ENCODE measurements around the gene NDRG4. TPM values are rescaled to one million over a fixed set of nuclear protein-coding genes. Genes with fewer than 3 reads are reported as not detected.

NDRG4 gene
- polyA plus RNA-seq, 1 donor = 17.4 TPM

DNA sequence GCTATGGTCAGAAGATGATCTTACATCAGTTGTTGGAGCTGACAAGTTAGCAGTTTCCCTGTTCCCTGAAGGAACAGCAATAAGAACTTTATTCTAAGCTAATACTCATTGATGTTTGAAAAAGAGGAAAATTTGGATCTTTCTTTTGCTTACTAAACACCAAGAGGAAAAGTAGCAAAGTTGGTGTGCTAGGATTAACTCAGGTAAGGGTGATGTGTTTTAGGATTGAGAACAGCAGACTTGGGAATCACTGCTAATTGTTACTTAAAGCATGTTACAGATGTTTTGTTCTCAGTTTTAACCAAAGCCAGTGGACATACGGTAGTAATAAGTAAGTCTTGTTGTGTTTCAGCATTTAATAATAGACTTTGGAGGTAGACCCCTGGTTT lies 19.0 kb downstream of the NDRG4 start:
- Histone ChIP-seq H3K4me3 (ENCODE audit: low read length) (no peak overlapping the region), H3K27ac (ENCODE audit: low read length) (no peak overlapping the region), H3K36me3 (ENCODE audit: control insufficient read depth, insufficient read depth, low read length) (peaks cover 70% of the 10 kb centered on the region), H3K27me3 (ENCODE audit: control insufficient read depth, insufficient read depth, low read length) (no peaks in the 10 kb centered on the region), H3K9me3 (ENCODE audit: control insufficient read depth, low read depth, low read length) (no peaks in the 10 kb centered on the region), H3K4me1 (ENCODE audit: control insufficient read depth, insufficient read depth, low read length) (peaks cover 10% of the 10 kb centered on the region)
- WGBS (ENCODE audit: insufficient coverage, low lambda C conversion rate) = no CpG with 5 or more reads among the region's 1 CpG
- no peak for DNase-seq

DNA sequence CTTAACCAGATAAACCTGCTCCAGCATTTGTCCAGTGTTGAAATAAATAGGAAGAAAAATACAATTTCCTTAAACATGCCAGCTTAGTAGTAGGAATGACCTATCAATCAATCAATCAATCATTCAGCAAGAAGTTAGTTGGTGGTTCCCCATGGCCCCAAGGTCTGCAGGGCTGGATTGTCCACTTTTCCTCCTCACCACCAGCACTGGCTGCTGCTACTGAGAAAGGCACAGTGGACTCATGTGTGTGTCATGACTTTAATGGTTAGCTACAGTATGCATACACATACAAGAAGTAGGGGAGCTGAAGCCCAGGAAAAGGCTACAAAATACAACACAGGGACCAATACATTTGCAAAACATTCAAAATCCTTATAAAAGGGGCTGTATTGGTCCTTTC lies 19.8 kb downstream of the NDRG4 start:
- Histone ChIP-seq H3K36me3 (ENCODE audit: control insufficient read depth, insufficient read depth, low read length) (peaks cover 78% of the 10 kb centered on the region), H3K27ac (ENCODE audit: low read length) (no peak overlapping the region), H3K27me3 (ENCODE audit: control insufficient read depth, insufficient read depth, low read length) (no peaks in the 10 kb centered on the region), H3K4me1 (ENCODE audit: control insufficient read depth, insufficient read depth, low read length) (peaks cover 10% of the 10 kb centered on the region), H3K4me3 (ENCODE audit: low read length) (no peak overlapping the region), H3K9me3 (ENCODE audit: control insufficient read depth, low read depth, low read length) (no peaks in the 10 kb centered on the region)
- DNase-seq = no peak

DNA sequence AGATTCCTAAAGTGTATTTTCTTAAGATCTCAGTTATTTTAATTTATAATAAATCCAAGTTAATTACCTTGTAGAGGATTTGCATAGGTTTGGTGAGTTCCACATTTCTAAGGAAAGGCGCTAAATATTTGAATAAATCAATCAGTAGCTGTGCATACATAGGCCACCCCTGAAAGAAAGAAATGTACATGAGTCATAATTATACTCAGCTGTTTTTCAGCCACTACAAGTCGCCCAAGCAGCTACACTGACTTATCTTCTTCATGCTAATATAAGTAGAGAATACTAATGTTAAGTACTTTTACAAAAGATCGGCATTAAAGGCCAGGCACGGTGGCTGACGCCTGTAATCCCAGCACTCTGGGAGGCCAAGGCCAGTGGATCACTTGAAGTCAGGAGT lies 30.2 kb downstream of the NDRG4 start:
- DNase-seq = no peak
- Histone ChIP-seq H3K4me3 (ENCODE audit: low read length) (no peak overlapping the region), H3K4me1 (ENCODE audit: control insufficient read depth, insufficient read depth, low read length) (no peaks in the 10 kb centered on the region), H3K9me3 (ENCODE audit: control insufficient read depth, low read depth, low read length) (no peaks in the 10 kb centered on the region), H3K27me3 (ENCODE audit: control insufficient read depth, insufficient read depth, low read length) (no peaks in the 10 kb centered on the region), H3K36me3 (ENCODE audit: control insufficient read depth, insufficient read depth, low read length) (peaks cover 82% of the 10 kb centered on the region), H3K27ac (ENCODE audit: low read length) (no peak overlapping the region)
- no CpG with 5 or more reads among the region's 5 CpGs for WGBS (ENCODE audit: insufficient coverage, low lambda C conversion rate)

DNA sequence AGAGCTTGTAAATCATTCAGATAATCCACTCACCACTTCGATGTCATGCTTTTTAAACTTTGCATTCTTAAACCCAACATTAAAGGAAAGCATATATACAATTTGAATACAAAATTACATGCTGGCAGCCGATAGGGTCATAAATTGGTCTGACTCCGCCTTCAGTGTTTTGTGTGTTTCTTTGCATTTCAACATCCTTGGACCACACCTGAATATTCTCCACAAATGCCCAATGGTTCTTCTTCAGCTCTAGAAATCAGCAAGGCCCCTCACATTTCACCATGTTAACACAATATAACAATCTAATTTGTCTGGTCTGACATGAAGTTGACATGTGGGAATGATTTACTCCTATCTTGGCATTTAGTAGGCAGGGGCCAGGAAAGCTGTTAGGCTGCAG lies 32.5 kb downstream of the NDRG4 start:
- Histone ChIP-seq H3K9me3 (ENCODE audit: control insufficient read depth, low read depth, low read length) (no peaks in the 10 kb centered on the region), H3K36me3 (ENCODE audit: control insufficient read depth, insufficient read depth, low read length) (peaks cover 81% of the 10 kb centered on the region), H3K27ac (ENCODE audit: low read length) (no peak overlapping the region), H3K27me3 (ENCODE audit: control insufficient read depth, insufficient read depth, low read length) (no peaks in the 10 kb centered on the region), H3K4me3 (ENCODE audit: low read length) (no peak overlapping the region), H3K4me1 (ENCODE audit: control insufficient read depth, insufficient read depth, low read length) (no peaks in the 10 kb centered on the region)
- WGBS (ENCODE audit: insufficient coverage, low lambda C conversion rate) = 100% methylated on average over 1 of the region's 3 CpGs
- DNase-seq = no peak

DNA sequence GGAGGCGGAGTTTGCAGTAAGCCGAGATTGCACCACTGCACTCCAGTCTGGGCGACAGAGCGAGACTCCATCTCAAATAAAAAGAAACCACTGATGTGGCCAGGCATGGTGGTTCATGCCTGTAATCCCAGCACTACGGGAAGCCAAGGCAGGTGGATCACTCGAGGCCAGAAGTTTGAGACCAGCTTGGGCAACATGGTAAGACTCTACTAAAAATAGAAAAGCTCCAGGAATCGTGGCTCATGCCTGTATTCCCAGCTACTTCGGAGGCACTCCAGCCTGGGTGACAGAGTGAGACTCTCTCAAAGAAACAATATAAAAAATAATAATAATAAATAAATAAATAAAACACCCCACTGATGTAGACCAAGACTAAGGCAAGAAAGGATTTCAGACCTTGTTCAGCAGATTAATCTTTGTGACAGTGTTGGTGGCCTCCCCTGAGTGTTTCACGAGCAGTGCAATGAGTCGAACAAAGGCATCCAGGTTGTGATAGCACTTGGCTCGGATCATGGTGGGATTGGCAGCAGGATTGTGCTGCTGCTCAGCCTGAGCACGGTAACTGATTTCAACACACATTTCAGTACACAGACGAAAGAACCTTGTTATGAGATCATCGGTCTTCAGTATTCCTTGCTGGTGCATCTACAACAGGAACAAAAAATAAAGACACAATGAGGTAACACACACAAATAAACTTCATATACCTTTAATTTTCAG lies 34.0 kb downstream of the NDRG4 start:
- peaks cover 84% of the 10 kb centered on the region for H3K36me3 ChIP-seq (ENCODE audit: control insufficient read depth, insufficient read depth, low read length)

DNA sequence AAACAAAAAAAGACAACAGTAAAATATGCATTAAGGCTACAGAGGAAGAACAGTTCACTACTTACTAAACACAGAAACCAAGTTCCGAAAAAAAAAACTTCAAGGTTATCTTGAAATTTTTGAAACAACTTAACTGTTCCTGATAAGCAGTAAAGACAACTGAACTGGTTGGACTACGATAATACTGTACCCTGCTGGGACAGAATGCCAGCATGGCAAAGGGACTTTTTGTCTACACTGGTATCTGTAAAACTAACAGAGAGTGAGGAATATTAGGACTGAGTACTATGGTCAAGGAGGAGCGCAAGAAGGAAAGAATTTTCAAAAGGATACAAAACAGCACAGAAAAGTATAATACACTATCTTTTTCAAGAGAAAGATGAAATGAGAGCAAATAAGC lies 35.2 kb downstream of the NDRG4 start:
- Histone ChIP-seq H3K4me3 (ENCODE audit: low read length) (no peak overlapping the region), H3K27me3 (ENCODE audit: control insufficient read depth, insufficient read depth, low read length) (no peaks in the 10 kb centered on the region), H3K27ac (ENCODE audit: low read length) (no peak overlapping the region), H3K36me3 (ENCODE audit: control insufficient read depth, insufficient read depth, low read length) (peaks cover 87% of the 10 kb centered on the region), H3K4me1 (ENCODE audit: control insufficient read depth, insufficient read depth, low read length) (no peaks in the 10 kb centered on the region), H3K9me3 (ENCODE audit: control insufficient read depth, low read depth, low read length) (no peaks in the 10 kb centered on the region)
- no peak for DNase-seq
- WGBS (ENCODE audit: insufficient coverage, low lambda C conversion rate) = 100% methylated on average over 1 of the region's 3 CpGs

More for the DNA sequence above, 34.0 kb downstream of the NDRG4 start:
- no peak for DNase-seq
- Histone ChIP-seq H3K9me3 (ENCODE audit: control insufficient read depth, low read depth, low read length) (no peaks in the 10 kb centered on the region), H3K27me3 (ENCODE audit: control insufficient read depth, insufficient read depth, low read length) (no peaks in the 10 kb centered on the region), H3K4me1 (ENCODE audit: control insufficient read depth, insufficient read depth, low read length) (no peaks in the 10 kb centered on the region), H3K27ac (ENCODE audit: low read length) (no peak overlapping the region), H3K4me3 (ENCODE audit: low read length) (no peak overlapping the region)
- WGBS (ENCODE audit: insufficient coverage, low lambda C conversion rate) = no CpG with 5 or more reads among the region's 14 CpGs

DNA sequence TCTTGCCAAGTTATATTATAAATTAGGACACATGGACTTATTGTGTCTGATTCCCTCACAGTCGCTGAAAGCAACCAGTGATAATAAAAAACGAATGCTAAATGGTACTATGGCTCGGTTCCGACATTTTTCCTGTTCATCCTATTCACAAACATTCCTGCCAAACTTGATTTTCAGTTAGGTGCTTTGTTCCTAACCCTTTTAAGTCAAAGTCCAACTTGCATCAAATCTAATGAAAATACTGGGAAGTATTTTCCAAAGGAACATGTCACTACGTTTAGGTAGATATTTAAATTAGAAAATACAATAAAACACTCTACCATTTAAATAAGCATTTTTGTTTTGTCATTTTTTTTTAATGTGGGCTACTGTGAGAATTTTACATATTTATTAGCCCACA lies 36.3 kb downstream of the NDRG4 start:
- Histone ChIP-seq H3K36me3 (ENCODE audit: control insufficient read depth, insufficient read depth, low read length) (peaks cover 86% of the 10 kb centered on the region), H3K27ac (ENCODE audit: low read length) (no peak overlapping the region), H3K4me1 (ENCODE audit: control insufficient read depth, insufficient read depth, low read length) (no peaks in the 10 kb centered on the region), H3K27me3 (ENCODE audit: control insufficient read depth, insufficient read depth, low read length) (no peaks in the 10 kb centered on the region), H3K9me3 (ENCODE audit: control insufficient read depth, low read depth, low read length) (no peaks in the 10 kb centered on the region), H3K4me3 (ENCODE audit: low read length) (no peak overlapping the region)
- DNase-seq = no peak
- WGBS (ENCODE audit: insufficient coverage, low lambda C conversion rate) = 81% methylated on average over 5 of the region's 5 CpGs

DNA sequence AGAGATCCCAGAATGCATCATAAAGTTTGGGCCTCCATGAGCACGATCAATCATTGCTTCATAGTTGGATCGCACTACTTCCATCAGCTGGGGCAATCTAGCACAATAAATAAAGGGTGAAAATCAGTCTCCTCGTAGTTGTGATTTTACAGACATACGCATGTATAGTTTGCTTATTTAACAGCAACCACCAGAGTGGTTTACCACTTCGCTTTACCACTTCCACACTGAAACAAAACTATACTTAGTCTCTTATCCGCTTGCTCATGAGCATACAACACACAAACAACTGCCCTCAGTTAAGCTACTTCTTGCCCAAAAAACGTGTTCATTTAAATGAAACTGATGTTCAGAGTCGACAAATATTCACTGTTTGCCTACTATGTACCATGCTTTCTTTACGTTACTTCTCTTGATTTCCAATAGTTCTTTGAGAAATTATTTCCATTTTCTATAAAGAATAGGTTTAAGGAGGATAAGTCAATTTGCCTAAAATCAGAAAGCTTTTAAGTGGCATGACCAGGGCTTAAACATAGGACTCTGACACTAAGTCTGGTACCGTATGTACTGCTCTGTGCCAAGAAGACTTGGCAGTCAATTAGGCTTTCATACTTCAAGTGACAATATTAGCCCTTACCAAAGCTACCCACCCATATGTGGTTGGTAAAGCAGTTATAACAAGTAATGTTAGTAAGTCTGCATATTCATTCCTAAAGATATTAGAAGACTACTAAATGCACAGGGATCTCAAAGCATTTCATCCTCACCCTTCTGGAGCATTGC lies 37.4 kb downstream of the NDRG4 start:
- Histone ChIP-seq H3K27ac (ENCODE audit: low read length) (no peak overlapping the region), H3K36me3 (ENCODE audit: control insufficient read depth, insufficient read depth, low read length) (peaks cover 86% of the 10 kb centered on the region), H3K9me3 (ENCODE audit: control insufficient read depth, low read depth, low read length) (no peaks in the 10 kb centered on the region), H3K27me3 (ENCODE audit: control insufficient read depth, insufficient read depth, low read length) (no peaks in the 10 kb centered on the region), H3K4me1 (ENCODE audit: control insufficient read depth, insufficient read depth, low read length) (no peaks in the 10 kb centered on the region), H3K4me3 (ENCODE audit: low read length) (no peak overlapping the region)
- no peak for DNase-seq
- WGBS (ENCODE audit: insufficient coverage, low lambda C conversion rate) = 90% methylated on average over 5 of the region's 10 CpGs

DNA sequence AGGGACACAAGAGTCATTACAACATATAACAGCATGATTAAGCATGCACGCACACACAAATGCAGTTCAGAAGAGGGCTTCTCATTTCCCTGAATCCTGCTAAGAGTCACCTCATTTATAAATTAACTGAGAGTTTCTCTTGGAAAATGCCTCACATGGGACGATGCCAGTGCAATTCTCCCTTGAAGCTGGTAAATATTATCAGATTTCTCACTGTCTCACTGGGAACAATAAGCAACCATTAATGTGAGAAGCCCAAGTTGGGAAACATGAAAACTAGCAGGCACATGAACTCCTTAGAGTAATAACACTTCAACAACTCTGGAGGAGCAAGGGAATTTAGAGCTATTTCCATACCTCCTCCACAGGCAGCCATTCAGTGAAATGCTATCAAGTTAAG lies 41.8 kb downstream of the NDRG4 start:
- no peak overlapping the region for H3K4me3 ChIP-seq (ENCODE audit: low read length)
- WGBS (ENCODE audit: insufficient coverage, low lambda C conversion rate) = no CpG with 5 or more reads among the region's 2 CpGs
- no peaks in the 10 kb centered on the region for H3K4me1 ChIP-seq (ENCODE audit: control insufficient read depth, insufficient read depth, low read length)
- DNase-seq = no peak
- H3K36me3 ChIP-seq (ENCODE audit: control insufficient read depth, insufficient read depth, low read length) = peaks cover 90% of the 10 kb centered on the region
- H3K9me3 ChIP-seq (ENCODE audit: control insufficient read depth, low read depth, low read length) = no peaks in the 10 kb centered on the region
- no peak overlapping the region for H3K27ac ChIP-seq (ENCODE audit: low read length)
- H3K27me3 ChIP-seq (ENCODE audit: control insufficient read depth, insufficient read depth, low read length) = no peaks in the 10 kb centered on the region

DNA sequence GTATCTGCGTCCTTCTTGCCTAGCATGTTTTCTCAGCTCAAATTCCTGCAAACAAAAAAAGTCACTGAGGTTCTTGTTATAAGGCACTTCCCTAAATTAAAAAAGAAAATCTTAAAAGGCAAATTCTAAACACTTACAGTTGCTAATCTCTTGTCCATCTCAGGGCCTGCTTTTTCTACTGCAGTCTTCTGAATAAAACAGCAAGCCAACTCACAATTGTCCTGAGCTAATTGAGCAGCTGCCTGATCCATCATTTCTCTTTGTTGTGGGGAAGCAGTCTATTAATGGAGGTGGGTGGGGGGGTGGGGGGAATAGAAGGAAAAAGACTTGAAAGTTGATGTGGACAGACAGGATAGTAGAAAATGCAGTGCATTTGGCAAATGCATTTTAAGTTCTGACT lies 42.3 kb downstream of the NDRG4 start:
- Histone ChIP-seq H3K36me3 (ENCODE audit: control insufficient read depth, insufficient read depth, low read length) (peaks cover 90% of the 10 kb centered on the region), H3K27me3 (ENCODE audit: control insufficient read depth, insufficient read depth, low read length) (no peaks in the 10 kb centered on the region), H3K27ac (ENCODE audit: low read length) (no peak overlapping the region), H3K4me3 (ENCODE audit: low read length) (no peak overlapping the region), H3K9me3 (ENCODE audit: control insufficient read depth, low read depth, low read length) (no peaks in the 10 kb centered on the region), H3K4me1 (ENCODE audit: control insufficient read depth, insufficient read depth, low read length) (no peaks in the 10 kb centered on the region)
- WGBS (ENCODE audit: insufficient coverage, low lambda C conversion rate) = 100% methylated on average over 1 of the region's 1 CpG
- DNase-seq = no peak

DNA sequence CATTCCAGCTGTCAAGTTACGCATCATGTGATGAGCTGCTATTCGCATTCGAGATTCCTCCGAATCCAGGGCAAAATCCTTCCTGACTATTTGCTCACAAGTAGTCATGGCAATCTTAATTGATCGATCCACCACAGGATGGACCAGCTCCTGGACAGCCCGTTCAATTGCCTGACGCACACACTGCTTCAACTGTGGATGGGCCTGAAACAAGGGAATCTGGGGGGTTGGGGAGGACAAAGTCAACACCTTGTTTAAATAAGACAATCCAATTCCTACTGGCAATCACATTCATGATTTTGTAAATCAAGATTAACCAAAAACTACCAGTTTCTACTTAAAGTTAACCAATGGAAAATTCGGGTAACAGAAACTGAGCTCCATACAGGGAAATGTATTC lies 43.7 kb downstream of the NDRG4 start:
- Histone ChIP-seq H3K36me3 (ENCODE audit: control insufficient read depth, insufficient read depth, low read length) (peaks cover 88% of the 10 kb centered on the region), H3K9me3 (ENCODE audit: control insufficient read depth, low read depth, low read length) (no peaks in the 10 kb centered on the region), H3K27ac (ENCODE audit: low read length) (no peak overlapping the region), H3K27me3 (ENCODE audit: control insufficient read depth, insufficient read depth, low read length) (no peaks in the 10 kb centered on the region), H3K4me1 (ENCODE audit: control insufficient read depth, insufficient read depth, low read length) (no peaks in the 10 kb centered on the region), H3K4me3 (ENCODE audit: low read length) (no peak overlapping the region)
- no peak for DNase-seq
- 100% methylated on average over 1 of the region's 8 CpGs for WGBS (ENCODE audit: insufficient coverage, low lambda C conversion rate)
